Liver (tissue), 3 donors: Measurements from ENCODE around the gene ATG2B.

Source experiments
- EGR1 ChIP-seq, 2 donors: IDR thresholded peaks; 2 replicates each; pipeline ENCODE4 v1.6.1; 2016 to 2018; ENCODE audit warnings: antibody characterized with exemption in 2 of 2, low read depth in 2 of 2
- FOXA1 ChIP-seq: IDR thresholded peaks from 2 replicates; pipeline ENCODE4 v1.6.1; 2016; ENCODE audit warnings: antibody characterized with exemption
- HNF4G ChIP-seq: IDR thresholded peaks from 2 replicates; pipeline ENCODE4 v1.6.1; 2016; ENCODE audit warnings: antibody characterized with exemption
- JUND ChIP-seq, 2 donors: IDR thresholded peaks; 2 replicates each; pipeline ENCODE4 v1.6.1; 2016; ENCODE audit warnings: antibody characterized with exemption in 2 of 2
- RAD21 ChIP-seq, 2 donors: IDR thresholded peaks; 2 replicates each; pipeline ENCODE4 v1.6.1; 2016; ENCODE audit warnings: antibody characterized with exemption in 2 of 2, mild to moderate bottlenecking in 2 of 2
- RXRA ChIP-seq, 2 donors: IDR thresholded peaks; 2 replicates each; pipeline ENCODE4 v1.6.1; 2017 to 2018; ENCODE audit warnings: antibody characterized with exemption in 2 of 2, mild to moderate bottlenecking in 1 of 2
- SP1 ChIP-seq: IDR thresholded peaks from 2 replicates; pipeline ENCODE4 v1.6.1; 2018; ENCODE audit warnings: antibody characterized with exemption, mild to moderate bottlenecking
- TF ChIP-seq, protein P1 (sequence below): fragments of 150-350 bp; IDR thresholded peaks from 2 replicates; pipeline ENCODE4 v1.5.1; 2017; ENCODE audit warnings: improper control_type of control experiment, low read depth, low read length; ENCODE audit not compliant: missing input control
- TF ChIP-seq, protein P2 (sequence below): IDR thresholded peaks from 2 replicates; pipeline ENCODE4 v1.6.1; 2016; ENCODE audit warnings: antibody characterized with exemption, mild to moderate bottlenecking
- TF ChIP-seq, protein P3 (sequence below): IDR thresholded peaks from 2 replicates; pipeline ENCODE4 v1.6.1; 2016; ENCODE audit warnings: antibody characterized with exemption
- donor health status: healthy.
- donor health status: healthy.

DNA sequence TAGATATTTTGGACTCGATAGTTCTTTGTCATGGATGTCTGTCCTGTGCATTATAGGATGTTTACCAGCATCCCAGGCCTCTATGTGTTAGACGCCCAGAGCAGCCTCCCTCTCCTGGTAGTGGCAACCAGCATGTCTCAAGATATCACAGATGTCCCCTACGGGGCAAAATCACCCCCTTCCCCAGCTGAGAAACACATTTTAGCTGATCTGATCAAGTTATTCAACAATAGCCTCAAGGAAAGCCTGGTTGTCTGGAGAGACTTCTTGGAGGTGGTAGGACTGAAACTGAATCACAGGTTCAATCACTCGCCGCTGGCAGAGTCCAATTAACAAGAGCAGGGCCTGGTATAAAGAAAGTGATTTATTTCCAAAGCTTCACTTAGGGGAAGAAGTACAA is 89.5 kb downstream of the ATG2B start:
- TF ChIP-seq HNF4G (no peak), RXRA (IDR thresholded peaks at IDR 0.05) (no peak), JUND (IDR thresholded peaks at IDR 0.05) (no peak), SP1 (no peak), RAD21 (IDR thresholded peaks at IDR 0.05) (no peak), EGR1 (IDR thresholded peaks at IDR 0.05; ENCODE audit: low read depth in 2 of 2) (no peak), FOXA1 (no peak)
- TF ChIP-seq, protein P1, sequence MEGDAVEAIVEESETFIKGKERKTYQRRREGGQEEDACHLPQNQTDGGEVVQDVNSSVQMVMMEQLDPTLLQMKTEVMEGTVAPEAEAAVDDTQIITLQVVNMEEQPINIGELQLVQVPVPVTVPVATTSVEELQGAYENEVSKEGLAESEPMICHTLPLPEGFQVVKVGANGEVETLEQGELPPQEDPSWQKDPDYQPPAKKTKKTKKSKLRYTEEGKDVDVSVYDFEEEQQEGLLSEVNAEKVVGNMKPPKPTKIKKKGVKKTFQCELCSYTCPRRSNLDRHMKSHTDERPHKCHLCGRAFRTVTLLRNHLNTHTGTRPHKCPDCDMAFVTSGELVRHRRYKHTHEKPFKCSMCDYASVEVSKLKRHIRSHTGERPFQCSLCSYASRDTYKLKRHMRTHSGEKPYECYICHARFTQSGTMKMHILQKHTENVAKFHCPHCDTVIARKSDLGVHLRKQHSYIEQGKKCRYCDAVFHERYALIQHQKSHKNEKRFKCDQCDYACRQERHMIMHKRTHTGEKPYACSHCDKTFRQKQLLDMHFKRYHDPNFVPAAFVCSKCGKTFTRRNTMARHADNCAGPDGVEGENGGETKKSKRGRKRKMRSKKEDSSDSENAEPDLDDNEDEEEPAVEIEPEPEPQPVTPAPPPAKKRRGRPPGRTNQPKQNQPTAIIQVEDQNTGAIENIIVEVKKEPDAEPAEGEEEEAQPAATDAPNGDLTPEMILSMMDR: no peak
- TF ChIP-seq, protein P2, sequence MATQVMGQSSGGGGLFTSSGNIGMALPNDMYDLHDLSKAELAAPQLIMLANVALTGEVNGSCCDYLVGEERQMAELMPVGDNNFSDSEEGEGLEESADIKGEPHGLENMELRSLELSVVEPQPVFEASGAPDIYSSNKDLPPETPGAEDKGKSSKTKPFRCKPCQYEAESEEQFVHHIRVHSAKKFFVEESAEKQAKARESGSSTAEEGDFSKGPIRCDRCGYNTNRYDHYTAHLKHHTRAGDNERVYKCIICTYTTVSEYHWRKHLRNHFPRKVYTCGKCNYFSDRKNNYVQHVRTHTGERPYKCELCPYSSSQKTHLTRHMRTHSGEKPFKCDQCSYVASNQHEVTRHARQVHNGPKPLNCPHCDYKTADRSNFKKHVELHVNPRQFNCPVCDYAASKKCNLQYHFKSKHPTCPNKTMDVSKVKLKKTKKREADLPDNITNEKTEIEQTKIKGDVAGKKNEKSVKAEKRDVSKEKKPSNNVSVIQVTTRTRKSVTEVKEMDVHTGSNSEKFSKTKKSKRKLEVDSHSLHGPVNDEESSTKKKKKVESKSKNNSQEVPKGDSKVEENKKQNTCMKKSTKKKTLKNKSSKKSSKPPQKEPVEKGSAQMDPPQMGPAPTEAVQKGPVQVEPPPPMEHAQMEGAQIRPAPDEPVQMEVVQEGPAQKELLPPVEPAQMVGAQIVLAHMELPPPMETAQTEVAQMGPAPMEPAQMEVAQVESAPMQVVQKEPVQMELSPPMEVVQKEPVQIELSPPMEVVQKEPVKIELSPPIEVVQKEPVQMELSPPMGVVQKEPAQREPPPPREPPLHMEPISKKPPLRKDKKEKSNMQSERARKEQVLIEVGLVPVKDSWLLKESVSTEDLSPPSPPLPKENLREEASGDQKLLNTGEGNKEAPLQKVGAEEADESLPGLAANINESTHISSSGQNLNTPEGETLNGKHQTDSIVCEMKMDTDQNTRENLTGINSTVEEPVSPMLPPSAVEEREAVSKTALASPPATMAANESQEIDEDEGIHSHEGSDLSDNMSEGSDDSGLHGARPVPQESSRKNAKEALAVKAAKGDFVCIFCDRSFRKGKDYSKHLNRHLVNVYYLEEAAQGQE: no peak
- TF ChIP-seq, protein P3, sequence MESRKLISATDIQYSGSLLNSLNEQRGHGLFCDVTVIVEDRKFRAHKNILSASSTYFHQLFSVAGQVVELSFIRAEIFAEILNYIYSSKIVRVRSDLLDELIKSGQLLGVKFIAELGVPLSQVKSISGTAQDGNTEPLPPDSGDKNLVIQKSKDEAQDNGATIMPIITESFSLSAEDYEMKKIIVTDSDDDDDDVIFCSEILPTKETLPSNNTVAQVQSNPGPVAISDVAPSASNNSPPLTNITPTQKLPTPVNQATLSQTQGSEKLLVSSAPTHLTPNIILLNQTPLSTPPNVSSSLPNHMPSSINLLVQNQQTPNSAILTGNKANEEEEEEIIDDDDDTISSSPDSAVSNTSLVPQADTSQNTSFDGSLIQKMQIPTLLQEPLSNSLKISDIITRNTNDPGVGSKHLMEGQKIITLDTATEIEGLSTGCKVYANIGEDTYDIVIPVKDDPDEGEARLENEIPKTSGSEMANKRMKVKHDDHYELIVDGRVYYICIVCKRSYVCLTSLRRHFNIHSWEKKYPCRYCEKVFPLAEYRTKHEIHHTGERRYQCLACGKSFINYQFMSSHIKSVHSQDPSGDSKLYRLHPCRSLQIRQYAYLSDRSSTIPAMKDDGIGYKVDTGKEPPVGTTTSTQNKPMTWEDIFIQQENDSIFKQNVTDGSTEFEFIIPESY: no peak
